HL-60/S4 treated with phorbol 12-myristate 13-acetate at 8.2 ng/mL for 4 days and 3 days (cell line): ENCODE results near the gene LGR5.

Experiments used
- in situ Hi-C: fragments of 300-500 bp; cut with MboI; formaldehyde crosslinking; loops from 2 replicates; pipeline ENCODE4 v1.15.0; 2022; ENCODE audit warnings: low sequenced_read_pairs

LGR5 gene, protein sequence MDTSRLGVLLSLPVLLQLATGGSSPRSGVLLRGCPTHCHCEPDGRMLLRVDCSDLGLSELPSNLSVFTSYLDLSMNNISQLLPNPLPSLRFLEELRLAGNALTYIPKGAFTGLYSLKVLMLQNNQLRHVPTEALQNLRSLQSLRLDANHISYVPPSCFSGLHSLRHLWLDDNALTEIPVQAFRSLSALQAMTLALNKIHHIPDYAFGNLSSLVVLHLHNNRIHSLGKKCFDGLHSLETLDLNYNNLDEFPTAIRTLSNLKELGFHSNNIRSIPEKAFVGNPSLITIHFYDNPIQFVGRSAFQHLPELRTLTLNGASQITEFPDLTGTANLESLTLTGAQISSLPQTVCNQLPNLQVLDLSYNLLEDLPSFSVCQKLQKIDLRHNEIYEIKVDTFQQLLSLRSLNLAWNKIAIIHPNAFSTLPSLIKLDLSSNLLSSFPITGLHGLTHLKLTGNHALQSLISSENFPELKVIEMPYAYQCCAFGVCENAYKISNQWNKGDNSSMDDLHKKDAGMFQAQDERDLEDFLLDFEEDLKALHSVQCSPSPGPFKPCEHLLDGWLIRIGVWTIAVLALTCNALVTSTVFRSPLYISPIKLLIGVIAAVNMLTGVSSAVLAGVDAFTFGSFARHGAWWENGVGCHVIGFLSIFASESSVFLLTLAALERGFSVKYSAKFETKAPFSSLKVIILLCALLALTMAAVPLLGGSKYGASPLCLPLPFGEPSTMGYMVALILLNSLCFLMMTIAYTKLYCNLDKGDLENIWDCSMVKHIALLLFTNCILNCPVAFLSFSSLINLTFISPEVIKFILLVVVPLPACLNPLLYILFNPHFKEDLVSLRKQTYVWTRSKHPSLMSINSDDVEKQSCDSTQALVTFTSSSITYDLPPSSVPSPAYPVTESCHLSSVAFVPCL

GRCh38 chr12:71439613-71440344 is at the start of gene LGR5:
LGR5 (plus strand) TSS chr12:71439798; CDS start chr12:71440081, 283 bp downstream.
- in situ Hi-C loops: no loop called here

- in situ Hi-C loops: no loop called here
Measured at GRCh38 chr12:71392521-71393145, 47.0 kb upstream of the LGR5 start.

DNA sequence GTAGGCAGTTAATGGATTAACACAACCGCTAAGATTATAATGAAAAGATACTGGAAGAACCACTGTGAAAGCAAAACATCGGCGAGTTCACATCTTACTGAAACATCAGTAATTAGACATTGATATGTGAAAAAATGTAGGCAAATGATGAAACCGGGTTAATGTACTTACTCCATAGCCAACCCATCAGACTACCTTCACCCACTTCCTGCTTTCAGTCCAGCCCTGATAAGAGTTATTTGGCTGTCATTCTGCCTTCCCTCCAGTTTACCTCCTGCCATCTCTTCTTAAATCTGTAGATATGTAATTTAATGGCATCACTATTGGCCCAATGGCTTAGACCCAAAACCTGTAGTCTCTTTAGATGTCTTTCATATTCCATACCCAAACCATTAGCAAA is 46.0 kb upstream of the LGR5 start:
- in situ Hi-C loops: no loop called here

- in situ Hi-C loops: no loop called here
Measured at GRCh38 chr12:71397433-71397954, 42.1 kb upstream of the LGR5 start.

GRCh38 chr12:71399197-71399596 is 40.4 kb upstream of the LGR5 start:
- in situ Hi-C loops: no loop called here

DNA sequence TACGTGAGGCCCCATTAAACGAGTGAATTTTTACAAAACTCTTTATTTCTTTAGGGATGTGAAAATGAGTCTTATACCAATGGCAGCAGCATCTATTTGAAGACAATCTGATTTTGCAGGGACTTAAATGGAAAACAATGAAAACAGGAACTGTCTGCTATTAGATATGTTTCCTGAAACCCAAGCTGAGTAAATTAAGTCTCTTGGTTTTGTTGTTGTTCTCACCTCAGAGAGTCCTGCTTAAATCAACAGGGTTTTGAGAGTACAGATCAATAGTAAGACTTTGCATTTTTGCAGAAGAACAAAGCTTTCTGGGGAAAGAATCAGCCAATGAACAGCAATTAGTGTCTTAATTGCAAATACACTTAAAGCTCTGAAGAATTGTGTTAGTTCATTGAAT is 39.1 kb upstream of the LGR5 start:
- in situ Hi-C loops: loop anchor here (25.0 kb wide), 1 partner anchor 337 kb away; no protein-coding TSS in a partner anchor

DNA sequence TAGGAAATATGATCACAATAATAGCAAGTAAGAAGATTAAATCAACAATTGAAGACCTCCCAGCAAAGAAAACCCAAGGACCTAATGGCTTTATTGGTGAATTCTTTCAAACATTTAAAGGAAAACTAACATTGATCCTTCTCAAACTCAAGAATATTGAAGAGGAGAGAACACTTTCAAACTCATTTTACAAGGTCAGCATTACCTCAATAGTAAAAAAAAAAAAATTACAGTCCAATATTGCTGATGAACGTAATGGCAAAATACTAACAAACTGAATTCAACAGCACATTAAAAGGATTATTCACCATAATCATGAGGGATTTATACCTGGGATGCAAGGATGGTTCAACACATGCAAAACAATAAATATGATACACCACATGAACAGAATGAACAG is 33.7 kb upstream of the LGR5 start:
- in situ Hi-C loops: loop anchor here (25.0 kb wide), 1 partner anchor 331 kb away; no protein-coding TSS in a partner anchor

GRCh38 chr12:71407732-71408131 is 31.9 kb upstream of the LGR5 start:
- in situ Hi-C loops: loop anchor here (25.0 kb wide), 1 partner anchor 330 kb away; no protein-coding TSS in a partner anchor

DNA sequence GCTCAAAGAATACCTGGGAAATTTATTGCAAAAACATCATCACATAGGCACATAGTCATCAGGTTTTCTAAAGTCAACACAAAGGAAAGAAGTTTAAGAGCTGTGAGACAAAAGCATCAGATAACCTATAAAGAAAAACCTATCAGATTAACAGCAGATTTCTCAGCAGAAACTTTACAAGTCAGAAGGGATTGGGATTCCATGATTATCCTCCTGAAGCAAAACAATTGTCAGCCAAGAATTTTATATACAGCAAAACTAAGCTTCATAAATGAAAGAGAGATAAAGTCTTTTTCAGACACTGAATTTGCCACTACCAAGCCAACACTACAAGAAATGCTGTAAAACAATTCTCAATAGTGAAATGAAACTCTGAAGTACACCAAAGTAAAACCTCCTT is 28.8 kb upstream of the LGR5 start:
- in situ Hi-C loops: loop anchor here (25.0 kb wide), 1 partner anchor 326 kb away; no protein-coding TSS in a partner anchor

GRCh38 chr12:71411635-71412034 is 28.0 kb upstream of the LGR5 start:
- in situ Hi-C loops: loop anchor here (25.0 kb wide), 1 partner anchor 326 kb away; no protein-coding TSS in a partner anchor

GRCh38 chr12:71415336-71416231 is 24.0 kb upstream of the LGR5 start:
- in situ Hi-C loops: loop anchor here (25.0 kb wide), 1 partner anchor 322 kb away; no protein-coding TSS in a partner anchor

DNA sequence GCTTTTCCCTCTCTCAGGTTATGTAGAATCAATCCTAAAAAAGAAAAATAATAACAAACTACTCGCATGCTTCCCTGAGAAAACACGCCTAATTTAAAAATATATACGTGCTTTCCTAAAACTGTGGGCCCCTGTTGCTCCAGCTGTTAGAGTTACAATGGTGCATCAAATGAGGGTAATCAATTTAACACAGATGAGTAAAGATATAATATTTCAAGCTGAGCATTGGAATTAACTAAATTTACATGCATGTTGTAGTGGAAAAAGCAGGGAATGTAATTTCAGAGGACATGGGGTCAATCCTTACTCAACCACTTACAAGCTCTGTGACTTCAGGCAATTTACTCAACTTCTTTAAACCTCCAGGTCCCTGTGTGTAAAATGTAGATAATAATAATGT is 22.4 kb upstream of the LGR5 start:
- in situ Hi-C loops: loop anchor here (25.0 kb wide), 1 partner anchor 320 kb away; no protein-coding TSS in a partner anchor

DNA sequence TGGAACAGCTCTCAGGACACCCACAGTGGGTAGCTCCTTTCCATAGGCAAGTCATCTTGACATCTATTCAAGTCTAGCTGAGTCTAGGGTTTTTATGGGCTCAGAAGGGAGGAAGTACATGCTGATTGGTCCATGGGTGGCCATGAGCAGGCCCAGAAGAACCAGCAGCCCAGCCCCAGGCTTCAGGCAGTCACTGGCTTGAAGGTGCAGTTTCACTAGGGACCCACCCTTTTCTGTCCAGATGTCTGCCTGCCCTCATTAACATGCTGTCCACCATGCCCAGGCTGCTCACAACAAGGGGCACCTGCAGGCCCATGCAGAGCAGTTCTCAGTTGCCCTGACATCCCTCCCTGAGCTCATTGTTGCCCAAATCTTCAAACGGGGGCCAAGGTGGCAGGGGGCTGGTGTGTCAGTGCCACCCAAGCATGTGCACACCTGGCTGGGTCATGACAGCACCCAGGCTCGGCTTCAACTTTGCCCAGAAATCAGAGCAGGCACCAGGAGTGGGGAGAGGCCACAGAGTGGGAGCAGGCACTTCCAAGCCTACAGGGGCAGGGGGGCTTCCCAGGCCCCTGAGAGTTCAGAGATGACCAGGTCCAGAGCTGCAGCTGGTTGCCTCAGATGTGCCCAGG is 18.7 kb upstream of the LGR5 start:
- in situ Hi-C loops: loop anchor here (25.0 kb wide), 1 partner anchor 316 kb away; no protein-coding TSS in a partner anchor

GRCh38 chr12:71425568-71426299 is 13.9 kb upstream of the LGR5 start:
- in situ Hi-C loops: no loop called here

- in situ Hi-C loops: no loop called here
Measured at GRCh38 chr12:71426300-71427047, 13.1 kb upstream of the LGR5 start.

- in situ Hi-C loops: no loop called here
Measured at GRCh38 chr12:71430756-71431155, 8.8 kb upstream of the LGR5 start.

- in situ Hi-C loops: no loop called here
Measured at GRCh38 chr12:71431991-71432390, 7.6 kb upstream of the LGR5 start.
